IPS-18a (cell line): ENCODE results near the gene STK25.

Source experiments
- H3K27ac ChIP-seq: one replicate; pipeline ENCODE4 v1.5.1; 2013; ENCODE audit warnings: low read length
- H3K27me3 ChIP-seq: one replicate; pipeline ENCODE4 v1.6.1; 2013; ENCODE audit warnings: mild to moderate bottlenecking, low read length; ENCODE audit not compliant: control insufficient read depth, insufficient read depth
- H3K36me3 ChIP-seq: one replicate; pipeline ENCODE4 v1.6.1; 2013; ENCODE audit warnings: low read depth, low read length; ENCODE audit not compliant: control insufficient read depth
- H3K4me1 ChIP-seq: one replicate; pipeline ENCODE4 v1.6.1; 2013; ENCODE audit warnings: low read depth, low read length; ENCODE audit not compliant: control insufficient read depth
- H3K4me3 ChIP-seq: one replicate; pipeline ENCODE4 v1.5.1; 2013; ENCODE audit warnings: low read length
- H3K9ac ChIP-seq: one replicate; pipeline ENCODE4 v1.6.1; 2013; ENCODE audit warnings: mild to moderate bottlenecking, low read length, moderate library complexity
- H3K9me3 ChIP-seq: one replicate; pipeline ENCODE4 v1.6.1; 2013; ENCODE audit warnings: low read depth, low read length; ENCODE audit not compliant: control insufficient read depth

Gene STK25

GRCh38 chr2:241496003-241496707 is 12.2 kb downstream of the STK25 start:
- no peak overlapping the region for H3K4me3 ChIP-seq
- H3K27me3 ChIP-seq: no peaks in the 10 kb centered on the region
- H3K27ac ChIP-seq: no peak overlapping the region
- H3K9ac ChIP-seq: no peak overlapping the region
- H3K36me3 ChIP-seq: peaks cover 40% of the 10 kb centered on the region
- no peaks in the 10 kb centered on the region for H3K9me3 ChIP-seq
- no peaks in the 10 kb centered on the region for H3K4me1 ChIP-seq

GRCh38 chr2:241495172-241496002 is 13.0 kb downstream of the STK25 start:
- Histone ChIP-seq H3K4me3 (no peak overlapping the region), H3K27me3 (no peaks in the 10 kb centered on the region), H3K36me3 (peaks cover 36% of the 10 kb centered on the region), H3K4me1 (no peaks in the 10 kb centered on the region), H3K9me3 (no peaks in the 10 kb centered on the region), H3K9ac (no peak overlapping the region), H3K27ac (no peak overlapping the region)

GRCh38 chr2:241494311-241494908 is 14.0 kb downstream of the STK25 start:
- peaks cover 33% of the 10 kb centered on the region for H3K36me3 ChIP-seq

GRCh38 chr2:241493092-241493491 is 15.3 kb downstream of the STK25 start:
- H3K27me3 ChIP-seq: no peaks in the 10 kb centered on the region
- no peak overlapping the region for H3K4me3 ChIP-seq
- H3K36me3 ChIP-seq: peaks cover 21% of the 10 kb centered on the region
- H3K4me1 ChIP-seq: no peaks in the 10 kb centered on the region
- no peak overlapping the region for H3K9ac ChIP-seq
- no peaks in the 10 kb centered on the region for H3K9me3 ChIP-seq
- no peak overlapping the region for H3K27ac ChIP-seq

More at GRCh38 chr2:241494311-241494908, 14.0 kb downstream of the STK25 start:
- Histone ChIP-seq H3K4me3 (no peak overlapping the region), H3K27me3 (no peaks in the 10 kb centered on the region), H3K27ac (no peak overlapping the region), H3K9ac (no peak overlapping the region), H3K9me3 (no peaks in the 10 kb centered on the region), H3K4me1 (no peaks in the 10 kb centered on the region)

GRCh38 chr2:241492174-241492565 is 16.2 kb downstream of the STK25 start:
- Histone ChIP-seq H3K4me1 (no peaks in the 10 kb centered on the region), H3K27me3 (no peaks in the 10 kb centered on the region), H3K4me3 (no peak overlapping the region), H3K27ac (no peak overlapping the region), H3K9me3 (no peaks in the 10 kb centered on the region), H3K36me3 (peaks cover 19% of the 10 kb centered on the region), H3K9ac (no peak overlapping the region)

GRCh38 chr2:241491549-241492173 is 16.7 kb downstream of the STK25 start:
- no peaks in the 10 kb centered on the region for H3K4me1 ChIP-seq
- H3K9me3 ChIP-seq: no peaks in the 10 kb centered on the region
- H3K27ac ChIP-seq: no peak overlapping the region
- no peak overlapping the region for H3K4me3 ChIP-seq
- H3K36me3 ChIP-seq: peaks cover 18% of the 10 kb centered on the region
- H3K9ac ChIP-seq: no peak overlapping the region
- H3K27me3 ChIP-seq: no peaks in the 10 kb centered on the region

GRCh38 chr2:241490825-241491506 is 17.4 kb downstream of the STK25 start:
- Histone ChIP-seq H3K27me3 (no peaks in the 10 kb centered on the region), H3K4me1 (no peaks in the 10 kb centered on the region), H3K27ac (no peak overlapping the region), H3K4me3 (no peak overlapping the region), H3K9me3 (no peaks in the 10 kb centered on the region), H3K9ac (no peak overlapping the region), H3K36me3 (peaks cover 16% of the 10 kb centered on the region)

- no peak overlapping the region for H3K9ac ChIP-seq
- no peaks in the 10 kb centered on the region for H3K27me3 ChIP-seq
- H3K27ac ChIP-seq: no peak overlapping the region
- H3K9me3 ChIP-seq: no peaks in the 10 kb centered on the region
- no peak overlapping the region for H3K4me3 ChIP-seq
- no peaks in the 10 kb centered on the region for H3K4me1 ChIP-seq
- H3K36me3 ChIP-seq: peaks cover 9% of the 10 kb centered on the region
These were observed 18.4 kb downstream of the STK25 start for GRCh38 chr2:241489733-241490680.

- Histone ChIP-seq H3K4me3 (no peak overlapping the region), H3K4me1 (no peaks in the 10 kb centered on the region), H3K27me3 (no peaks in the 10 kb centered on the region), H3K9me3 (no peaks in the 10 kb centered on the region), H3K36me3 (peaks cover under 1% of the 10 kb centered on the region), H3K9ac (no peak overlapping the region), H3K27ac (no peak overlapping the region)
These were observed 19.3 kb downstream of the STK25 start for GRCh38 chr2:241489088-241489487.

- Histone ChIP-seq H3K27ac (no peak overlapping the region), H3K9ac (no peak overlapping the region), H3K4me3 (no peak overlapping the region), H3K4me1 (no peaks in the 10 kb centered on the region), H3K27me3 (no peaks in the 10 kb centered on the region), H3K36me3 (no peaks in the 10 kb centered on the region), H3K9me3 (no peaks in the 10 kb centered on the region)
These were observed 23.0 kb downstream of the STK25 start for GRCh38 chr2:241485172-241485911.
